ENCODE data around the gene DENND2D.

- TF ChIP-seq CTCF (IDR thresholded peaks at IDR 0.05; ENCODE audit: low read depth, low read length) = no peak
- TF ChIP-seq EZH2phosphoT487 (IDR thresholded peaks at IDR 0.05; ENCODE audit: low read depth) = no peak
Observed at GRCh38 chr1:111221633-111222291, 21.3 kb upstream of the DENND2D start.

Measured in OCI-LY3 (cell line).